GM12878 (cell line): ENCODE measurements around the gene C1orf210. TPM values are rescaled to one million over a fixed set of nuclear protein-coding genes. Genes with fewer than 3 reads are reported as not detected.

Source experiments
- CBX3 ChIP-seq: fragments of 200-600 bp; sonication (generic); IDR thresholded peaks from 2 replicates; pipeline ENCODE4 v1.6.1; 2016; ENCODE audit warnings: low read depth, borderline replicate concordance
- CREB1 ChIP-seq: IDR thresholded peaks from 2 replicates; pipeline ENCODE4 v1.6.1; 2012; ENCODE audit warnings: low read depth, mild to moderate bottlenecking, inconsistent platforms
- CUX1 ChIP-seq: IDR thresholded peaks from 2 replicates; pipeline ENCODE4 v1.6.1; 2012; ENCODE audit warnings: improper control_type of control experiment, low read depth, low read length; ENCODE audit not compliant: insufficient replicate concordance
- E2F4 ChIP-seq: IDR thresholded peaks from 2 replicates; pipeline ENCODE4 v1.6.1; 2012; ENCODE audit warnings: low read depth, low read length, improper control_type of control experiment
- FOS ChIP-seq: IDR thresholded peaks from 3 replicates; pipeline ENCODE4 v1.6.1; 2011; ENCODE audit warnings: borderline replicate concordance; ENCODE audit not compliant: insufficient read length; ENCODE audit errors: extremely low read depth
- FOXK2 ChIP-seq: fragments of 450-650 bp; IDR thresholded peaks from 2 replicates; pipeline ENCODE4 v1.6.1; 2017; ENCODE audit warnings: mild to moderate bottlenecking, moderate library complexity
- IKZF1 ChIP-seq: fragments of 450-650 bp; conservative IDR thresholded peaks from 2 replicates; pipeline ENCODE4 v1.6.1; 2017; ENCODE audit warnings: antibody characterized with exemption, mild to moderate bottlenecking
- IKZF2 ChIP-seq, 2 experiments: fragments of 450-650 bp; IDR thresholded peaks; 2 replicates each; pipeline ENCODE4 v1.6.1; 2017; ENCODE audit warnings: mild to moderate bottlenecking in 2 of 2, moderate library complexity in 2 of 2
- IRF4 ChIP-seq: IDR thresholded peaks from 2 replicates; pipeline ENCODE4 v1.6.1; 2011; ENCODE audit warnings: low read depth, low read length
- JUNB ChIP-seq: IDR thresholded peaks from 2 replicates; pipeline ENCODE4 v1.6.1; 2016; ENCODE audit warnings: antibody characterized with exemption, mild to moderate bottlenecking
- PAX5 ChIP-seq: IDR thresholded peaks from 2 replicates; pipeline ENCODE4 v1.6.1; 2011; ENCODE audit warnings: low read depth, low read length, borderline replicate concordance
- RAD51 ChIP-seq: fragments of 450-650 bp; IDR thresholded peaks from 2 replicates; pipeline ENCODE4 v1.6.1; 2016; ENCODE audit warnings: moderate library complexity, mild to moderate bottlenecking, inconsistent platforms
- RELA ChIP-seq: fragments of 450-650 bp; IDR thresholded peaks from 2 replicates; pipeline ENCODE4 v1.8.0; 2014; ENCODE audit warnings: borderline replicate concordance; ENCODE audit not compliant: partially characterized antibody
- RFX5 ChIP-seq: IDR thresholded peaks from 2 replicates; pipeline ENCODE4 v1.6.1; 2011; ENCODE audit warnings: low read depth, low read length, improper control_type of control experiment
- RUNX3 ChIP-seq: IDR thresholded peaks from 2 replicates; pipeline ENCODE4 v1.6.1; 2012; ENCODE audit warnings: low read length, inconsistent platforms
- SIN3A ChIP-seq: IDR thresholded peaks from 2 replicates; pipeline ENCODE4 v1.6.1; 2012; ENCODE audit warnings: low read depth, low read length, improper control_type of control experiment
- SMC3 ChIP-seq: IDR thresholded peaks from 2 replicates; pipeline ENCODE4 v1.6.1; 2011; ENCODE audit warnings: low read length, improper control_type of control experiment, borderline replicate concordance
- ZBTB4 ChIP-seq: fragments of 450-650 bp; formaldehyde crosslinking; IDR thresholded peaks from 2 replicates; pipeline ENCODE4 v1.4.0; 2022; ENCODE audit warnings: mild to moderate bottlenecking, moderate library complexity
- ZNF207 ChIP-seq: fragments of 450-650 bp; IDR thresholded peaks from 2 replicates; pipeline ENCODE4 v1.6.1; 2014; ENCODE audit warnings: antibody characterized with exemption, mild to moderate bottlenecking, borderline replicate concordance
- ZNF217 ChIP-seq: fragments of 450-650 bp; IDR thresholded peaks from 2 replicates; pipeline ENCODE4 v1.6.1; 2017; ENCODE audit warnings: antibody characterized with exemption, mild to moderate bottlenecking
- polyA plus RNA-seq, 11 experiments: library from polyadenylated mRNA; depleted of rRNA in 4 of 11; unstranded in 6 of 11; stranded (reverse) in 5 of 11; fragments of >200 nt; fragmentation: Nextera tagmentation in 4 of 11; fragmentation: Illumina TruSeq in 1 of 11; extraction: Ambion mirVana in 4 of 11; extraction: Trizol in 1 of 11; gene quantifications; 1 replicate in 1 of 11; 2 replicates in 10 of 11; pipeline versions ENCODE4 v1.2.1 to v1.2.3, GENCODE V29; 2011 to 2016; ENCODE audit warnings: inconsistent platforms in 2 of 11, missing spikeins in 2 of 11, low read depth in 1 of 11
- total RNA-seq, 4 experiments: library from RNA; depleted of rRNA in 3 of 4; stranded (reverse); fragments of >200 nt in 3 of 4; fragmentation: Illumina TruSeq in 1 of 4; extraction: Trizol in 1 of 4; gene quantifications; 2 replicates each; pipeline versions ENCODE4 v1.2.1 to v1.2.3, GENCODE V29; 2013 to 2021

Gene C1orf210
- total and polyA plus RNA-seq, 10 of the 15 experiments (the other 5 are each of a cell fraction or from before 2014, with no cell fraction given) = 0.07 TPM; not detected in 9

GRCh38 chr1:43329995-43330751, 44.8 kb upstream of the C1orf210 start (continued):
- TF ChIP-seq CUX1 (no peak), CBX3 (no peak), RFX5 (no peak), CREB1 (no peak), RUNX3 (peak; percentile 38; the same call in 1 of the 2 replicates), JUNB (no peak), IRF4 (0 out of 2 replicates have a peak, but pooled peaks have one; percentile 47), ZNF207 (no peak), ZBTB4 (CRISPR knock-in tag) (no peak), RELA (no peak), IKZF2 (IDR thresholded peaks at IDR 0.05) (0 out of 4 replicates have a peak, but pooled peaks of 1 of the 2 experiments have one; percentile 15), PAX5 (no peak), RAD51 (no peak), SMC3 (no peak), SIN3A (no peak), ZNF217 (no peak), E2F4 (no peak), FOXK2 (no peak), FOS (no peak), IKZF1 (0 out of 2 replicates have a peak, but pooled peaks have one; percentile 50)
